IMR-90 (cell line): Measurements from ENCODE around the gene SLC25A52.

Experiments
- FOS ChIP-seq: fragments of 150-350 bp; IDR thresholded peaks from 2 replicates; pipeline ENCODE4 v1.6.1; 2016; ENCODE audit warnings: low read depth, low read length
- MAFK ChIP-seq: IDR thresholded peaks from 2 replicates; pipeline ENCODE4 v1.6.1; 2012; ENCODE audit warnings: low read depth, low read length, improper control_type of control experiment
- RAD21 ChIP-seq: IDR thresholded peaks from 2 replicates; pipeline ENCODE4 v1.6.1; 2012; ENCODE audit warnings: low read length, improper control_type of control experiment
- RFX5 ChIP-seq: IDR thresholded peaks from 2 replicates; pipeline ENCODE4 v1.8.0; 2012; ENCODE audit warnings: low read depth, mild to moderate bottlenecking, low read length, moderate library complexity
- TF ChIP-seq, protein P1 (sequence below): conservative IDR thresholded peaks from 2 replicates; pipeline ENCODE4 v1.5.1; 2012; ENCODE audit warnings: mild to moderate bottlenecking, low read depth, low read length, improper control_type of control experiment

GRCh38 chr18:31710826-31711225, 49.9 kb downstream of the SLC25A52 start:
- TF ChIP-seq MAFK (no peak), RAD21 (no peak), FOS (no peak), RFX5 (no peak)
- TF ChIP-seq, protein P1, sequence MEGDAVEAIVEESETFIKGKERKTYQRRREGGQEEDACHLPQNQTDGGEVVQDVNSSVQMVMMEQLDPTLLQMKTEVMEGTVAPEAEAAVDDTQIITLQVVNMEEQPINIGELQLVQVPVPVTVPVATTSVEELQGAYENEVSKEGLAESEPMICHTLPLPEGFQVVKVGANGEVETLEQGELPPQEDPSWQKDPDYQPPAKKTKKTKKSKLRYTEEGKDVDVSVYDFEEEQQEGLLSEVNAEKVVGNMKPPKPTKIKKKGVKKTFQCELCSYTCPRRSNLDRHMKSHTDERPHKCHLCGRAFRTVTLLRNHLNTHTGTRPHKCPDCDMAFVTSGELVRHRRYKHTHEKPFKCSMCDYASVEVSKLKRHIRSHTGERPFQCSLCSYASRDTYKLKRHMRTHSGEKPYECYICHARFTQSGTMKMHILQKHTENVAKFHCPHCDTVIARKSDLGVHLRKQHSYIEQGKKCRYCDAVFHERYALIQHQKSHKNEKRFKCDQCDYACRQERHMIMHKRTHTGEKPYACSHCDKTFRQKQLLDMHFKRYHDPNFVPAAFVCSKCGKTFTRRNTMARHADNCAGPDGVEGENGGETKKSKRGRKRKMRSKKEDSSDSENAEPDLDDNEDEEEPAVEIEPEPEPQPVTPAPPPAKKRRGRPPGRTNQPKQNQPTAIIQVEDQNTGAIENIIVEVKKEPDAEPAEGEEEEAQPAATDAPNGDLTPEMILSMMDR: no peak
